DND-41 (cell line): ENCODE results near the gene ADSS1.

ENCODE experiments used
- EZH2 ChIP-seq: IDR thresholded peaks from 3 replicates; pipeline ENCODE4 v1.6.1; 2012; ENCODE audit warnings: borderline replicate concordance, low read depth, mild to moderate bottlenecking, moderate library complexity, low read length, inconsistent platforms; ENCODE audit not compliant: severe bottlenecking
- TF ChIP-seq, protein P1 (sequence below): IDR thresholded peaks from 2 replicates; pipeline ENCODE4 v1.5.1; 2012; ENCODE audit warnings: borderline replicate concordance, low read length, moderate library complexity, mild to moderate bottlenecking; ENCODE audit not compliant: poor library complexity, severe bottlenecking; ENCODE audit errors: extremely low read depth

DNA sequence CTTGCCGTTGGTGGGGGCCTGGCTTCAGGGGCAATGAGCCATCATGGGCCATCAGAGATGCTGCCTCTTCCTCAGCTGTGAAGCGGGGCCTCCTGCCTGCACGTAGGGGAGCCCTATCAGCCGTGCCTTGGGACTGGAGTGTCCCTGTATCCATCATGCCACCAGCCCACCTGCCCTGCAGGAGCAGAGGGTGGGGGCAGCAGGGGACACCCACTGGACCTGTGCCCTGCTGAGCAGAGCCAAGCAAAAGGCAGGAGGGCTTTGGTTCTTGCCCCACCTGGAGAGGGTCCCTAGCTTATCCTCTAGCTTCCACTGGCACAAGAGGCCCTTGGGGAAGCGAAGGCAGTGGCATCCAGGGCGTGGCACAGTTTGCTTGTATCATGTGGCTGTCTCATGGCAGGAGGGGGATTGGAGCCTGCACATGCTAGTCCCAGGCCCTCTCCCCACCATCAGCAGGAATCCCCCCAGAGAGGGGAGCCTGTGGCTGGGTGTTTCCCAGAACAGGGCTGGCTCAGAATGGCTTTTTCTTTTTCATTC, 10.1 kb downstream of the ADSS1 start:
- no peak for TF ChIP-seq EZH2
- TF ChIP-seq, protein P1, sequence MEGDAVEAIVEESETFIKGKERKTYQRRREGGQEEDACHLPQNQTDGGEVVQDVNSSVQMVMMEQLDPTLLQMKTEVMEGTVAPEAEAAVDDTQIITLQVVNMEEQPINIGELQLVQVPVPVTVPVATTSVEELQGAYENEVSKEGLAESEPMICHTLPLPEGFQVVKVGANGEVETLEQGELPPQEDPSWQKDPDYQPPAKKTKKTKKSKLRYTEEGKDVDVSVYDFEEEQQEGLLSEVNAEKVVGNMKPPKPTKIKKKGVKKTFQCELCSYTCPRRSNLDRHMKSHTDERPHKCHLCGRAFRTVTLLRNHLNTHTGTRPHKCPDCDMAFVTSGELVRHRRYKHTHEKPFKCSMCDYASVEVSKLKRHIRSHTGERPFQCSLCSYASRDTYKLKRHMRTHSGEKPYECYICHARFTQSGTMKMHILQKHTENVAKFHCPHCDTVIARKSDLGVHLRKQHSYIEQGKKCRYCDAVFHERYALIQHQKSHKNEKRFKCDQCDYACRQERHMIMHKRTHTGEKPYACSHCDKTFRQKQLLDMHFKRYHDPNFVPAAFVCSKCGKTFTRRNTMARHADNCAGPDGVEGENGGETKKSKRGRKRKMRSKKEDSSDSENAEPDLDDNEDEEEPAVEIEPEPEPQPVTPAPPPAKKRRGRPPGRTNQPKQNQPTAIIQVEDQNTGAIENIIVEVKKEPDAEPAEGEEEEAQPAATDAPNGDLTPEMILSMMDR, result no peak
